GM19035 (cell line): ENCODE measurements around the gene OST4.
A peak's percentile ranks its signal among the peaks of the same experiment; 100 is the strongest.
"Not testable (repeated sequence)": the region's sequence is repeated elsewhere in the genome, so short reads cannot be mapped to it uniquely, and the experiment has no call there.

Experiments used
- ATAC-seq: cut with Tn5 transposase; IDR thresholded peaks from one replicate; pipeline ENCODE4 v1.9.1; 2021; ENCODE audit not compliant: unreplicated experiment

Gene OST4

DNA sequence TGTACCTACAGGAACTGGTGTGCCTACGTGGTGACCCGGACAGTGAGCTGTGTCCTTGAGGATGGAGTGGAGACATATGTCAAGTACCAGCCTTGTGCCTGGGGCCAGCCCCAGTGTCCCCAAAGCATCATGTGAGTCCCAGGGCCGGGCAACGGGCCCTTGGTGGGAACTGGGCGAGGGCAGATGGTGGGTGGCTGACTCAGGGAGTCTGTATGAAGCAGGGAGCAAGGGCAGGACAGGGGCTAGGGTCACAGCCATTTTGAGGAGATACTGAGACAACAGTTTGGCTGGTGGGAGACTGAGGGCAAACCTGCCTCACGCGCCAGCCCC is 8.7 kb upstream of the OST4 start:
- ATAC-seq = no peak

DNA sequence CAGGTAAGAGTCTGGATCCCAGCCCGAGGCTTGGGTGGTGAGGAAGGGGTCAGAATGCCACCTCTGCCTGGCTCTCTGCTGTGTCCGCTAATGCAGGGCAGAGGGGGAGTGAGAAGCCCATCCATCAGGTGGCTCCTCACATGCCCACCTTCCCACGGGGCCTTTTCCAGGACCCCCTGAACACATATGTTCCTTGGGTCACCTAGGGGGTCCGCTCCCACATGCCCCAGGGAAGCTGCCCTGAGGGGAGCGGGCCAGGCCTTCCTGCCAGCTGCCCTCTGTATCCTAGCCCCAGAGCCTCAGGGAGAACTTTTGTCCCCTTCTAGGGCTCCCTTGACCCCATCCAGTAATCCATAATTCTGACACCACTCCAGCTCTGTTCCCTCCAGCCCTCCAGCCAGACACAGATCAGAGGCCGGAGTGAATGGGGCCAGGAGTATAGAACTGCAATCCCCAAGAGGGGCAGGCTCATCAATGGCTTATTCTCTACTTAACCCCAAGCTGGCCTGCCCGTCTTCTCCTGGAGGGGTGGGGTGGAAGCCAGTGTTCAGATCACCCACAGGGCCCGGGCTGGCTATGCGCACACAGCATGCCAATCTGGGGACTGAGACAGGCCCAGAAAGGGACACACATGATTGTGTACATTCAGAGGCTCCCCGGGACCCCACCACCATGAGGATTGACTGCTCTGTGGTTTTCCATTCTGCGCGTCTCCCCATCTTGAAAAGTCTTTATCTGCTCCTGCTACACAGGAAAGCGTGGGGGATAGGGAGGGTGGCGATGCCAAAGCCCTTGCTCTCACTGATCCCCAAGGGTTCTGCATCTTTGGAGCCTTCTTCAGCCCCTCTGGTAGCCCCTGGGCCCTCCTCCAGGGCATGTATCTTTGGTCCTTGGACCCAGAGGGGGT is 8.0 kb upstream of the OST4 start:
- no peak for ATAC-seq

- no peak for ATAC-seq
Observed at GRCh38 chr2:27078267-27079194, 7.1 kb upstream of the OST4 start, which contains the start of gene EMILIN1. Gene EMILIN1 (plus strand): TSS chr2:27078615. CDS start chr2:27079066, 451 bp downstream.

- no peak for ATAC-seq
Observed at GRCh38 chr2:27077231-27077630, 5.8 kb upstream of the OST4 start.

DNA sequence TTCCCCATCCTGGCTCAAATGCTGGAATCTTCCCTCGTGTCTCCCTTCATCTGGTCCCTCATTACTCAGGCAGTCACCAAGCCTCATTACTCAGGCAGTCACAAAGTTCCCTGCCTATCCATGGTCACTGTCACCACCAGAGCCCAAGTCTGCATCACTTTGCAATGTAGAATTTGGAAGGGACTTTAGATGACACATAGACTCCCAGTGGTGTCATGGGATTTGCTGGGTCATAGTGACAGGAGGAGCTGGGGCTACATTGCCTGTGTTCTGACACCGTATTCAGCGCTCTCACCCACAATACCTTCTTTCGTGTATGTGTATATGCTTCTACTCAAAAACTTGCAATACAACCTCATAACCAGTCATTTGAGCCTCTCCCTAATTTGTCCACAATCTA is 4.9 kb upstream of the OST4 start:
- ATAC-seq = no peak

GRCh38 chr2:27075566-27075871 is 4.1 kb upstream of the OST4 start:
- ATAC-seq = not testable (repeated sequence)

GRCh38 chr2:27074738-27075565 is 3.5 kb upstream of the OST4 start:
- ATAC-seq = no peak

- no peak for ATAC-seq
Observed at GRCh38 chr2:27073782-27074181, 2.3 kb upstream of the OST4 start.

GRCh38 chr2:27072920-27073319 is 1.5 kb upstream of the OST4 start:
- no peak for ATAC-seq

DNA sequence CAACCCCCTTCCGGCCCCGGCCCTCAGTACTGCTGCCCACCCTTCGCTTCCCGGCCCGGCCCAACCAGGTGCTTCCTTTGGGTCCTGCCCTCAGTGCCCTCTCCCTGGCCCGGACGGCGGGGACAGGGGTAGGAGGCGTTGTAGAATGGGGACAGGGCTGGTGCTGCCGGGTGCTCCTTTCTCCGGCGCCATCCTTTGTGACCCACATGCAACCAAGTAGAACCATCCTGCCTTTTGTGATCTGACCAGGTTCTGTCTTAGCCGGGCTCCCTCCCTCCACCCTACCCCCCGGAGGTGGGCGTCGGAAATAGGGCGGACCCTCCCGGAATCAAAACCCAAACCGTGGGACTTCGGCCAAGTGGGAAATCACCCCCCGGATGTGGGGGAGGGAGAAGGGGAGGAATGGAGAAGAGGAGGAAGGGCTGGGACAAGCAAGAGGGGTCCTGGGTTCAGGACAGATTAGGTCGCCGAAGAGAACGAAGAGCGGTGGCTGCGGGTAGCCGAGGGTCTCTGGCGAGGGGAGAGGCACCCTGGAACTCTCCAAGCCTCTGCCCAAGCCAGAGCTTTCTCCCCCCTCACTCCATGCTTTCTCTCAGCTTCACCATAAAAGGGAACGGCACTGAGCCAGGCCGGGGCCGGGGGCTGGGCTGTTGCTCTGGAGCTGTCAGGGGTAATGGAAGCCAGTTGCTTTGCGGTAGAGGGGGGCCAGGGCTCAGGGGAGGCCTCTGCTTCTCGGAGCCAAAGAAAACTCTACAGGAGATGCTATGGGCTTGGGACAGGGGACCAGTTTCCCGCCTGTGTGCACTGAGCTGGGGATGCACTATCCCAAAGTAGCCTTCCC is 756 bp upstream of the OST4 start:
- ATAC-seq = peak; percentile 33

- no peak for ATAC-seq
Observed at GRCh38 chr2:27070653-27071276, 689 bp downstream of the OST4 start.

DNA sequence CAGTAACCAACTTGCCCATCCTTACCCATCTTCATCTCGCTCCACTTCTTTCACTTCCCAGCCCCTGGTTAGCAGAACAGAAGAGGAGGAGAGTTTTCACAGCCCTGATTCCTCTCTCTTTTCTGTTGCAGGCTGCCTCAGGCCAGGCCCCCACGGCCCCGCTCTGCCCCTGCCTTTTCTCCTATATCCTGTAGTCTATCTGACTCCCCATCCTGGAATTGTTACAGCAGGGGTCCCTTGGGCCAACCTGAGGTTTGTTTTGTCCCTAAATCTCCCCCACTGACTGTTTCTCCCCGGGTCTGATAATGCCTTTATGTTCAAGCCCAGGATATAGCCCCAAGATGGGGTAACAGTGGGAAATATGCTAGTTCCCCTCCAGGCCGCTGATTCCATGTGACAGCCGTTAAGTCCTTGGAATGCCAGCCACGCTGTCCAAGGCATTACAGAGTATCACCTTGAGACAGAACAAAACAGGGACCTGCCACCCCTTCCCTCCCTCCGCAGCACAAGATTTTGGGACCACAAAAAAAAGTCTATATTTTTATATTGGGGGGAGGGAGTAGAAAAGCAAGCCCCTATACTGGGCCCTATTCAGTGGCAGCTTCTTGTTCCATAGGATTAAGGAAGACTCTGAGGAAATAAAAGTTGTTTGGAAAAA is 1.4 kb downstream of the OST4 start:
- ATAC-seq = no peak

DNA sequence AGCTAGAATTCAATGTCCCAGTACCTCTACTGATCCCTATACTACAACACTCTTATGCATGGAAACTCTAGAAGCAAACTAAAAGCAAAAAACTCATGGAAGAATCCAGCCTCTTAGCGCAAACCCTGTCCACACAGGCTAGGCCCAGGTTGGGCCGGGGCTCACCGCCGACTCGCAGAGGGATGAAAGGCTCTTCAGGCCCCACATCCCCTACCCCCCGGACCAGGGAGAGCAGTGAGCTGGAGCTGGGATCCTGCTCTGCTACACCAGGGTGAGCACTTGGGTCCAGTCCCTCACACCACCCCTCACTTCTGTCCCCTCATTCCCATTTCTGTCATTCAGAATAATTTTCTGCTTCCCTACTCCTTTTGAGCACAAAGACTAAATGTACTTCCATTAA is 2.0 kb downstream of the OST4 start:
- no peak for ATAC-seq

DNA sequence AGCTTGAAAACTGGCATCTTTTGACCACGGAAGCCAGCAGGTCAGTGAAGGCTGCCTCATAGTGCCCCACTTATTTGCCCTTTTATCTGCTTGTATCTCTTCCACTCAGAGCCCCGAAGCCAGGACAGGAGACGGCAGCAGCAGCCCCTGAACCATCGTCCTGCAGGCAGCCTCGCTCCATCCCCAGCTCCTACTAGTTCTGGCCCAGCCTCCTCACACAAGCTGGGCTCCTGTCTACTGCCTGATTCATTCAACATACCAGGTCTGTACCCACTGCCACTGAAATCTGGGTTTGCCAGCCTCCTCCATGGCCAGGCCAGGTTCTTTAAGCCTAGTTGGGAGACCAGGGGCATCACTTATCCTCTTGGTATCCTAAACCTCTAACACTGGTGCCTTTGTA is 4.1 kb downstream of the OST4 start:
- ATAC-seq = no peak

DNA sequence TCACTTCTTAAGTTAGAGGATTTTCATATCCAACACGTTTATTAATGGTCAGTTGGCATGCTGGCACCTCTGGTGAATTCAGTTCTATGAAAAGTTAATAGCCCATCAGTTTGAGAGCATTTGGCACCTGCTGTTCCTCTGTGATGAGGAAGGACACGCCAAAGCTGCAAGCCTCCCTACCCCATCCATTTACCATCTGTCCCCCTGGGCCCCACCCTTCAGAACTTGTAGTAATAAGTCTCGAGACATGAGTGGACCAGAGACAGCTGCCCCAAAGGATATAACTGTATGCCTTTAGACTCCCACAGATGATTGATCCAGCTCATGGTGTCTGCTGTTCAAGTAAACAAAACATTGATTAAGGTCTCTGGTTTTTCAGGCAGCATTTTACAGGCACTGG is 6.3 kb downstream of the OST4 start:
- ATAC-seq = no peak

GRCh38 chr2:27060323-27060722 is 11.1 kb downstream of the OST4 start:
- no peak for ATAC-seq

- ATAC-seq = no peak
Observed at GRCh38 chr2:27059141-27059820, 12.2 kb downstream of the OST4 start.

GRCh38 chr2:27058210-27058609 is 13.2 kb downstream of the OST4 start:
- no peak for ATAC-seq

DNA sequence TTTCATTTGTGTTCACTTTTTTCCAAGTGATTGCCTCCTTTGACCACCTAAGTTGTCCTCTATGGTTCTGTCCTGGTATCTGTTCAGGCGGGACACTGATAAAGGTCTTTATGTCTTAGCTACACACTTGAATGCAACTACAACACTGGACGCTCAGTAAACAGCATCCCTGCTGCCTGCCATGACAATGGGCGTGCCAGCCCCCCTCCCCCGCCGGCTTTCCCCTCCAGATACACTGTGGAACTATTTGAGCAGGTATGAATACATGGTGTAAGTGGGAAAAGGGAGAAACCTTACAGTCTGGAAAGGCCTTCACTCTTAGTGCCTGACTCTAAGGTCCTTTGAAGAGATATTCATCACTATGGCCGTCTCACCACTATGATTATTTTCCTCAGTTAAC is 14.3 kb downstream of the OST4 start:
- ATAC-seq = no peak
